HCT116 (cell line): Measurements from ENCODE around the gene ARHGAP1.

Experiments used
- EGR1 ChIP-seq: IDR thresholded peaks from 2 replicates; pipeline ENCODE4 v1.6.1; 2012; ENCODE audit warnings: low read depth
- EZH2 ChIP-seq: fragments of 200-600 bp; sonication (generic); IDR thresholded peaks from 2 replicates; pipeline ENCODE4 v1.6.1; 2017; ENCODE audit warnings: antibody characterized with exemption, mixed run types
- POLR2A ChIP-seq: IDR thresholded peaks from 2 replicates; pipeline ENCODE4 v1.7.0; 2011; ENCODE audit warnings: borderline replicate concordance; ENCODE audit not compliant: insufficient read depth, insufficient read length; ENCODE audit errors: extremely low read depth
- POLR2AphosphoS5 ChIP-seq: IDR thresholded peaks from 2 replicates; pipeline ENCODE4 v1.6.1; 2011; ENCODE audit warnings: mild to moderate bottlenecking, low read depth, low read length, moderate library complexity
- RAD21 ChIP-seq: IDR thresholded peaks from 2 replicates; pipeline ENCODE4 v1.6.1; 2012; ENCODE audit warnings: low read depth, mild to moderate bottlenecking
- TF ChIP-seq, protein P1 (sequence below), 3 experiments: fragments of 200-600 bp in 1 of 3; sonication (generic) in 1 of 3; IDR thresholded peaks in 2 of 3; conservative IDR thresholded peaks in 1 of 3; 2 replicates each; pipeline ENCODE4 v1.5.1; 2012 to 2017; ENCODE audit warnings: low read depth in 2 of 3, low read length in 2 of 3, antibody characterized with exemption in 1 of 3, borderline replicate concordance in 1 of 3, control low read depth in 1 of 3, mild to moderate bottlenecking in 1 of 3, mixed read lengths in 1 of 3, mixed run types in 1 of 3, moderate library complexity in 1 of 3; ENCODE audit not compliant: insufficient read depth in 1 of 3
- TF ChIP-seq, protein P2 (sequence below): IDR thresholded peaks from 2 replicates; pipeline ENCODE4 v1.6.1; 2012

DNA sequence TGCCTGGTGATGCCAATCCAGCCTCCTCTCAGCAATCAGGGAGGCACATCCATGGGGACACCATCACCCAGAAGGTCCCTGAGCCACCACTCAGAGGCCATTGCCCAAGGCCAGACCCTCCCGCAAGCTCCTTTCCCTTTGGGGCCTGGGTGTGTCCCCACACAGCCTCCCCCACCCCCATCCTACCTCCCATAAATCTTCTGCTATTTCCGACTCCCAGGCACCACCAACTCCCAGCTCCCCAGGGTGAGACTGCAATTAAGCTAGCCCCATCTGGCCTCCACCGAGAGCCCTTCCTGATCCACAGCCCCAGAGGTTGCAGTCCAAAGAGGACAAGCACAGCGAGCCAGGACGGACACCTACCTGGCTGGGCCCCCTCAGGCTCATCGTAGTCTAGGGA is 6.3 kb downstream of the ARHGAP1 start:
- TF ChIP-seq, protein P1, sequence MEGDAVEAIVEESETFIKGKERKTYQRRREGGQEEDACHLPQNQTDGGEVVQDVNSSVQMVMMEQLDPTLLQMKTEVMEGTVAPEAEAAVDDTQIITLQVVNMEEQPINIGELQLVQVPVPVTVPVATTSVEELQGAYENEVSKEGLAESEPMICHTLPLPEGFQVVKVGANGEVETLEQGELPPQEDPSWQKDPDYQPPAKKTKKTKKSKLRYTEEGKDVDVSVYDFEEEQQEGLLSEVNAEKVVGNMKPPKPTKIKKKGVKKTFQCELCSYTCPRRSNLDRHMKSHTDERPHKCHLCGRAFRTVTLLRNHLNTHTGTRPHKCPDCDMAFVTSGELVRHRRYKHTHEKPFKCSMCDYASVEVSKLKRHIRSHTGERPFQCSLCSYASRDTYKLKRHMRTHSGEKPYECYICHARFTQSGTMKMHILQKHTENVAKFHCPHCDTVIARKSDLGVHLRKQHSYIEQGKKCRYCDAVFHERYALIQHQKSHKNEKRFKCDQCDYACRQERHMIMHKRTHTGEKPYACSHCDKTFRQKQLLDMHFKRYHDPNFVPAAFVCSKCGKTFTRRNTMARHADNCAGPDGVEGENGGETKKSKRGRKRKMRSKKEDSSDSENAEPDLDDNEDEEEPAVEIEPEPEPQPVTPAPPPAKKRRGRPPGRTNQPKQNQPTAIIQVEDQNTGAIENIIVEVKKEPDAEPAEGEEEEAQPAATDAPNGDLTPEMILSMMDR (IDR thresholded peaks at IDR 0.05 in 2 of 3, conservative IDR thresholded peaks at IDR 0.05 in 1 of 3; ENCODE audit: borderline replicate concordance in 1 of 3, insufficient read depth in 1 of 3, low read depth in 2 of 3, low read length in 2 of 3) = no peak
- TF ChIP-seq, protein P2, sequence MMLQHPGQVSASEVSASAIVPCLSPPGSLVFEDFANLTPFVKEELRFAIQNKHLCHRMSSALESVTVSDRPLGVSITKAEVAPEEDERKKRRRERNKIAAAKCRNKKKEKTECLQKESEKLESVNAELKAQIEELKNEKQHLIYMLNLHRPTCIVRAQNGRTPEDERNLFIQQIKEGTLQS = no peak
- TF ChIP-seq POLR2AphosphoS5 (no peak), EZH2 (no peak), EGR1 (no peak), RAD21 (no peak), POLR2A (no peak)
